GM21619 (cell line): Measurements from ENCODE around the gene ZNF644.
"Not testable (repeated sequence)": the region's sequence is repeated elsewhere in the genome, so short reads cannot be mapped to it uniquely, and the experiment has no call there.

Source experiments
- ATAC-seq: cut with Tn5 transposase; IDR thresholded peaks from one replicate; pipeline ENCODE4 v1.9.1; 2021; ENCODE audit not compliant: unreplicated experiment

ZNF644 gene

GRCh38 chr1:90928231-90928630 is 93.6 kb downstream of the ZNF644 start:
- ATAC-seq: not testable (repeated sequence)

- not testable (repeated sequence) for ATAC-seq
Measured at GRCh38 chr1:90927674-90928073, 94.2 kb downstream of the ZNF644 start.

GRCh38 chr1:90926971-90927370 is 94.9 kb downstream of the ZNF644 start:
- no peak for ATAC-seq

- no peak for ATAC-seq
Measured at GRCh38 chr1:90925928-90926869, 95.6 kb downstream of the ZNF644 start.

- ATAC-seq: no peak
Measured at GRCh38 chr1:90924982-90925381, 96.9 kb downstream of the ZNF644 start.

GRCh38 chr1:90922996-90923395 is 98.8 kb downstream of the ZNF644 start:
- peak; percentile 43 for ATAC-seq

- no peak for ATAC-seq
Measured at GRCh38 chr1:90922202-90922601, 99.6 kb downstream of the ZNF644 start.

GRCh38 chr1:90919900-90920299 is 101.9 kb downstream of the ZNF644 start:
- no peak for ATAC-seq

GRCh38 chr1:90919190-90919719 is 102.6 kb downstream of the ZNF644 start:
- no peak for ATAC-seq

- ATAC-seq: no peak
Measured at GRCh38 chr1:90911353-90911752, 110.5 kb downstream of the ZNF644 start.

- no peak for ATAC-seq
Measured at GRCh38 chr1:90902672-90903071, 119.2 kb downstream of the ZNF644 start.

GRCh38 chr1:90899263-90899662 is 122.6 kb downstream of the ZNF644 start:
- ATAC-seq: no peak

GRCh38 chr1:90893679-90894078 is 128.2 kb downstream of the ZNF644 start:
- ATAC-seq: not testable (repeated sequence)

GRCh38 chr1:90892884-90893283 is 129.0 kb downstream of the ZNF644 start:
- ATAC-seq: not testable (repeated sequence)

GRCh38 chr1:90892196-90892595 is 129.6 kb downstream of the ZNF644 start:
- ATAC-seq: not testable (repeated sequence)

GRCh38 chr1:90891756-90892155 is 130.1 kb downstream of the ZNF644 start:
- ATAC-seq: not testable (repeated sequence)

- no peak for ATAC-seq
Measured at GRCh38 chr1:90882221-90882620, 139.6 kb downstream of the ZNF644 start.

- no peak for ATAC-seq
Measured at GRCh38 chr1:90881034-90881433, 140.8 kb downstream of the ZNF644 start.

- no peak for ATAC-seq
Measured at GRCh38 chr1:90879281-90879680, 142.6 kb downstream of the ZNF644 start.

GRCh38 chr1:90876101-90876500 is 145.7 kb downstream of the ZNF644 start:
- ATAC-seq: no peak
